Measurements from ENCODE around the gene ADCK1. TPM values are rescaled to one million over a fixed set of nuclear protein-coding genes. Genes with fewer than 3 reads are reported as not detected.
"Not testable (repeated sequence)": the region's sequence is repeated elsewhere in the genome, so short reads cannot be mapped to it uniquely, and the experiment has no call there.

ADCK1 gene
- total RNA-seq, 2 donors from 2014 or later, result 2.6 to 26.4 TPM

DNA sequence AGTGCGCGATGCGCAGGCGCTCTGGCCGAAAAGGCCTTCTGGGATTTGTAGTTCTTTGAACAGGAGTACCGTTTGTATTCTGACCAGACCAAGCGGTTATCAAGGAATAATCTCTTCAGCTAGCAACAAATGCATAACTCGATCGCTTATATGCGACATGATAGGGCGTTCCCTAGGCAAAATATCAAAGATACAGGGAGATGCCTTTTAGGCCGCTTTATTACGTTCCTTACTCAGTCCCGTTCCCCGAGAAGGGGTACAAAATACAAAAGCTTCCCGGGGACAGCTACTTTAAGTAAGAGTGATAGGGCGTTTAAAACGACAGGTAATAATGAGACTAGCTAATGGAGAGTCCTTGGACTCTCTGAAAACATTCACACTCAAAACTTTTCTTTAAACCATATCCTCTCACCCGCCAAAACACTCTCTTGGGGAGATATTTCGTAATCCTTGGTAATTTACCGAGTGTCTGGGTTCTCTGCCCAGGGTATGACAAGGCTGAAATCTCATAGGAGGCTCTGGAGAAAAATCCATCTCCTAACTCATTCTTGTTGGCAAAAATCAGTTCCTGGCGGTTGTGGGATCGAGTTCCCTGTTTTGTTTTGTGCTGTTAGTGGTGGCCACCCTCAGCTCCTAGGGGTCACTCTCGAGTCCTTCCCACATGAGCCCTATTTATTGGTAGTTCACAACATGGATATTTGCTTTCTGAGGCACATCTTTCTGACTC, 38.5 kb upstream of the ADCK1 start:
- H3K4me3 ChIP-seq, result peak overlapping the region; percentile 71 to 95
- peak; percentile 98 for ATAC-seq
- no peaks in the 10 kb centered on the region for H3K9me3 ChIP-seq
- peak overlapping the region; percentile 77 to 90 (median 82) for H3K27ac ChIP-seq
- H3K4me1 ChIP-seq, result peaks cover 22% of the 10 kb centered on the region
- no peaks in the 10 kb centered on the region for H3K36me3 ChIP-seq (replicated peaks in 1 of 2; ENCODE audit: insufficient read depth in 1 of 2, low read depth in 2 of 2)
- WGBS, 2 donors, result 1 to 3% methylated on average over 19 to 24 of the region's 24 CpGs
- intact Hi-C loops (cut with DNase I), result no loop called here
- H3K27me3 ChIP-seq, result no peaks in the 10 kb centered on the region
- TF ChIP-seq, protein P1, sequence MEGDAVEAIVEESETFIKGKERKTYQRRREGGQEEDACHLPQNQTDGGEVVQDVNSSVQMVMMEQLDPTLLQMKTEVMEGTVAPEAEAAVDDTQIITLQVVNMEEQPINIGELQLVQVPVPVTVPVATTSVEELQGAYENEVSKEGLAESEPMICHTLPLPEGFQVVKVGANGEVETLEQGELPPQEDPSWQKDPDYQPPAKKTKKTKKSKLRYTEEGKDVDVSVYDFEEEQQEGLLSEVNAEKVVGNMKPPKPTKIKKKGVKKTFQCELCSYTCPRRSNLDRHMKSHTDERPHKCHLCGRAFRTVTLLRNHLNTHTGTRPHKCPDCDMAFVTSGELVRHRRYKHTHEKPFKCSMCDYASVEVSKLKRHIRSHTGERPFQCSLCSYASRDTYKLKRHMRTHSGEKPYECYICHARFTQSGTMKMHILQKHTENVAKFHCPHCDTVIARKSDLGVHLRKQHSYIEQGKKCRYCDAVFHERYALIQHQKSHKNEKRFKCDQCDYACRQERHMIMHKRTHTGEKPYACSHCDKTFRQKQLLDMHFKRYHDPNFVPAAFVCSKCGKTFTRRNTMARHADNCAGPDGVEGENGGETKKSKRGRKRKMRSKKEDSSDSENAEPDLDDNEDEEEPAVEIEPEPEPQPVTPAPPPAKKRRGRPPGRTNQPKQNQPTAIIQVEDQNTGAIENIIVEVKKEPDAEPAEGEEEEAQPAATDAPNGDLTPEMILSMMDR (IDR thresholded peaks at IDR 0.05), result peak in 1 of 7 experiments; percentile 10
- no peak for TF ChIP-seq POLR2A (IDR thresholded peaks at IDR 0.05)
- DNase-seq, result peak; percentile 19 to 46 (median 31)

GRCh38 chr14:77763316-77763715, 36.6 kb upstream of the ADCK1 start:
- Histone ChIP-seq H3K36me3 (replicated peaks in 1 of 2; ENCODE audit: insufficient read depth in 1 of 2, low read depth in 2 of 2) (no peaks in the 10 kb centered on the region), H3K9me3 (no peaks in the 10 kb centered on the region), H3K27me3 (no peaks in the 10 kb centered on the region), H3K4me1 (peaks cover 19% of the 10 kb centered on the region), H3K27ac (no peak overlapping the region), H3K4me3 (no peak overlapping the region)
- no peak for TF ChIP-seq POLR2A (IDR thresholded peaks at IDR 0.05)
- TF ChIP-seq, protein P1 (IDR thresholded peaks at IDR 0.05), result no peak
- 52 to 54% methylated on average over 1 of the region's 1 CpG for WGBS, 2 donors
- ATAC-seq, result no peak
- intact Hi-C loops (cut with DNase I), result no loop called here
- no peak for DNase-seq

DNA sequence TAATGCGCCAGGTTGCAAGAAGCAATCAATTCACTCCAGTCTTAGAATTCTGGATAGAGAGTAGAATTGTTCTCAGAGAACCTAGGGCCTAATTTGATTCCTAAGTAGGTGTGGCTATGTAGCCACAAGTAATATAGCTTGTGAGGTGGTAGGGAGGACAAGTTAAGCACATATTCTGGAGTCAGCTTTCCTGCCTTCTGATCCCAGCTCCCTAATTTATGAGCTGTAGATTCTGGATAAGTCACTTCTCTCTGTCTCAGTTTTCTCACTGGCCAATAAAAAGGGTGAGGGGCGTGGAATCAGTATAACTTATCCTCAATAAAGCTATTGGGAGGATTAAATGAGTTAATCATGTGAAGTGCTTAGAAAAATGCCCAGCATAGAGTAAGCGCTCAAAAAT, 35.9 kb upstream of the ADCK1 start:
- ATAC-seq, result no peak
- 84 to 85% methylated on average over 3 of the region's 3 CpGs for WGBS, 2 donors
- DNase-seq, result no peak
- Histone ChIP-seq H3K27me3 (no peaks in the 10 kb centered on the region), H3K36me3 (replicated peaks in 1 of 2; ENCODE audit: insufficient read depth in 1 of 2, low read depth in 2 of 2) (no peaks in the 10 kb centered on the region), H3K4me3 (no peak overlapping the region), H3K27ac (no peak overlapping the region), H3K4me1 (peaks cover 12% of the 10 kb centered on the region), H3K9me3 (no peaks in the 10 kb centered on the region)
- TF ChIP-seq, protein P1 (IDR thresholded peaks at IDR 0.05), result no peak
- no peak for TF ChIP-seq POLR2A (IDR thresholded peaks at IDR 0.05)
- intact Hi-C loops (cut with DNase I), result no loop called here

DNA sequence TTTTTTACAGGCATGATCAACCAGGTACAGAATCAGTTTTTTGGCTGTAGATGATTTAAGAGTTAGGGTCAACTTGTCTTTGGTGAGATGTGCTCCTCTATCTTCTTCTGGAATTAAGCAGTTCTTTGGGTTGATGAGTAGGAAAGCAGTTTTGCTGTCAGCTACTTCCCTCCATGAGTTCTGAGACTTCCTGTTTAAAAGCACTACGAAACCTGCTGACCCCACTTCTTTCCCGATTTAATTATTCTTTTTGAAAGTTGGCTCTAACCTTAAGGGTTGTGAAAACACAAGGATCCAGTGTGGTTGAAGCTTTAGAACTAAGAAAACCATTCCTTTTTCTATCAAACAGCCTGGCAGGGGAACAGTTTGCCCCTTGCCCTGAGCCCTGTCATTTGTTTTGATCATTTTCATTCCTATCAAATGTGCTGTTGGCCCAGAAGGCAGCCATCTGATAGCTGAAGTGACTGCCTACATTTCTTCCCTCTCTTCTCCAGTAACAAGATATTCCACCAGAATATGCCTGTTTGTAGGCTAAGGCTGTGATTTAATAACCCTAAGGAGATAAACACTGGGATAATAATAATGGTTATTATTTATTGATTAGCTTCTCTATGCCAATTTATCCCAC, 31.4 kb upstream of the ADCK1 start:
- WGBS, 2 donors, result 49 to 77% methylated on average over 2 of the region's 2 CpGs
- H3K4me3 ChIP-seq; intact Hi-C loops (cut with DNase I); DNase-seq; ATAC-seq; H3K27ac ChIP-seq; H3K4me1 ChIP-seq; H3K36me3 ChIP-seq (replicated peaks in 1 of 2; ENCODE audit: insufficient read depth in 1 of 2, low read depth in 2 of 2); H3K27me3 ChIP-seq; H3K9me3 ChIP-seq: not testable (repeated sequence)

DNA sequence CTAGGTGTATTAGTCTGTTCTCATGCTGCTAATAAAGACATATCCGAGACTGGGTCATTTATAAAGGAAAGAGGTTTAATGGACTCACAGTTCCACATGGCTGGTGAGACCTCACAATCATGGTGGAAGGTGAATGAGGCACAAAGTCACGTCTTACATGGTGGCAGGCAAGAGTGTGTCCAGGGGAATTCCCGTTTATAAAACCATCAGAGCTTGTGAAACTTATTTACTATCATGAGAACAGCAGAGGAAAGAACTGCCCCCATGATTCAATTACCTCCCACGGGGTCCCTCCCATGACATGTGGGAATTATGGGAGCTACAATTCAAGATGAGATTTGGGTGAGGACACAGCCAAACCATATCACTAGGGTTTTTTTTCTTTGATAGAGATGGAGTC, 25.9 kb upstream of the ADCK1 start:
- H3K4me3 ChIP-seq; H3K27ac ChIP-seq; DNase-seq; H3K9me3 ChIP-seq; H3K4me1 ChIP-seq; intact Hi-C loops (cut with DNase I); H3K27me3 ChIP-seq; ATAC-seq; H3K36me3 ChIP-seq (replicated peaks in 1 of 2; ENCODE audit: insufficient read depth in 1 of 2, low read depth in 2 of 2): not testable (repeated sequence)
- 57 to 61% methylated on average over 3 to 4 of the region's 4 CpGs for WGBS, 2 donors
